ENCODE results near the gene CFAP119. TPM values are rescaled to one million over a fixed set of nuclear protein-coding genes. Genes with fewer than 3 reads are reported as not detected.

CFAP119 gene
- total RNA-seq (ENCODE audit: low replicate concordance) = 1.9 and 2.6 TPM in 2 replicates

DNA sequence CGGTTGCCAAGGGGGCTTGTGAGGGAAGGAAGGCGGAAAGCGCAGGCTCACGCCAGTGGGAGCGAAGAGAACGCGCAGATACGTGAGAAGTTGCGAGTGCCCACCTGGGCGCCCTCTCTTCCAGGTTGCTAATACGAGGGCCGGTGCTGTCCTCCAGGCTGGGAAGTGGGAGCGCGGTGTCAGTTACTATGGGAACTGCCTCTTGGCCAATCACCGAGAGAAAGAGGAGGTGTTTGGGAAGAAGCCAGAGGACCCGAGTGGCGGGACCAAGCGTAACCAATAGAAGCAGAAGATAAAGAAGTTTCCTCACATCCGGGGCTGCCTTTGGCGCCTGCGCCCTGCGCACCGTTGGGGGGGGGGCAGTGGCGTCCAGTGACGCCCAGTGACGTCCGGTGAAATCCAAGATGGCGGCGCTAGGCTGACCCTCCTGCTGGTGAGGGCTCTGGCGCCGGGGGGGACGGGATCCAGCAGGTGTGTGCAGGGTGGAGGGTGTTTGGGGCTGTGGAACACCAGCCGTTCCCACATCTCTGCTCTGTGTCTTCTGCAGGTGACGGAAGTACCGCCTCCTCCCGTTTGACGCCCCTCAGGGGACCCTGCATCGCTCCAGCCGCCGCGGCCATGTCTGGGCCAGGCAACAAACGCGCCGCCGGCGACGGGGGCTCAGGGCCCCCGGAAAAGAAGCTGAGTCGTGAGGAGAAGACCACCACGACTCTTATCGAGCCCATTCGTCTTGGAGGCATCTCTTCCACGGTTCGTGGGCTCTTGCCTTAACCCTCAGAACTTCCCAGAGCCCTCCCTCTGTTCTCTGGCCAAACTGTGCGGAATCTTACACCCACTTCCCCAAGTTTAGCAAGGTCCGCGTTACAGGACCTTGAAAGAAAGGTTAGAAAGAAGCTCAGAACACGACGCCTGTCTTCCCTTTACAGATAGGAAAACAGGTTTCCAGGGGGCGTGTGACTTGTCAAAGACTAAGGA, at the start of gene CFAP119, which contains the start of gene RNF40:
Gene CFAP119, minus strand, starts transcription at position 135 of the 975 bp plus-strand sequence. CDS start 314 bp downstream, outside the sequence.
Gene RNF40, plus strand, starts transcription at position 395 of the 975 bp plus-strand sequence. Its CDS starts 224 bp downstream, at position 619.

DNA sequence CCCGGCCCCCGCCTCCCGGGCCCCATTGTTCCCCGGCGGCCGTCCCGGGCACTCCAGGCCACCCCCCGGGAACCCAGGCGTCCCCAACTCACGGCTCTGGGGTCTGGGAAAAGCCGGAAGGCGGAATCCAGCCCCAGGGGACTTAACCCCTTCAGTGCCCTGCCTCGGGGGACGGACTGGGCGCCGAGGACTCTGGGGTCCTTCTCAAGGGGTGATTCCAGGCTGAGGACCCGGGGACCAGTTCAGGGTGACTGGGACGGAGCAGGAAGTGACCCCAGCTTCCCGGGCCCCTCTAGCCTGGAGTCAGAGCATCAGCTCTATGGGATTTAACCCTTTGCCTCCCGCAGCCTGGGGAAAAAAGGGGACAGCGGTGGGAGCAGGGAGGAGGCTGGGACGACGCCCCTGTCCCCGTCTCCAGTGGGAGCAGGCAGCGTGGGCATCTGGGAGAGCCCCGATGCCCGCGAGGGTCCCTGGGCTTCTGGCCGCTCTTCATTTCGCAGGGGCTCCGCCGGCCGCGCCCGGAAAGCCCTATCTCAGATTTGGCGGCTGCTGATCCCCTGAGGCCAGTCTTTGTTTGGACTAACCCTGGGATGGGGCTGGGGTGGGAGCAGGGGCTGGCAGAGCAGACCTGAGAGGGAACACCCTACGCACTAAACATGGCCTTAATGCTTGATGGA, 25.2 kb upstream of the CFAP119 start, which contains the start of gene ZNF629:
Gene ZNF629, minus strand, starts transcription at position 270 of the 677 bp plus-strand sequence. CDS start 2,723 bp downstream, outside the sequence.

DNA sequence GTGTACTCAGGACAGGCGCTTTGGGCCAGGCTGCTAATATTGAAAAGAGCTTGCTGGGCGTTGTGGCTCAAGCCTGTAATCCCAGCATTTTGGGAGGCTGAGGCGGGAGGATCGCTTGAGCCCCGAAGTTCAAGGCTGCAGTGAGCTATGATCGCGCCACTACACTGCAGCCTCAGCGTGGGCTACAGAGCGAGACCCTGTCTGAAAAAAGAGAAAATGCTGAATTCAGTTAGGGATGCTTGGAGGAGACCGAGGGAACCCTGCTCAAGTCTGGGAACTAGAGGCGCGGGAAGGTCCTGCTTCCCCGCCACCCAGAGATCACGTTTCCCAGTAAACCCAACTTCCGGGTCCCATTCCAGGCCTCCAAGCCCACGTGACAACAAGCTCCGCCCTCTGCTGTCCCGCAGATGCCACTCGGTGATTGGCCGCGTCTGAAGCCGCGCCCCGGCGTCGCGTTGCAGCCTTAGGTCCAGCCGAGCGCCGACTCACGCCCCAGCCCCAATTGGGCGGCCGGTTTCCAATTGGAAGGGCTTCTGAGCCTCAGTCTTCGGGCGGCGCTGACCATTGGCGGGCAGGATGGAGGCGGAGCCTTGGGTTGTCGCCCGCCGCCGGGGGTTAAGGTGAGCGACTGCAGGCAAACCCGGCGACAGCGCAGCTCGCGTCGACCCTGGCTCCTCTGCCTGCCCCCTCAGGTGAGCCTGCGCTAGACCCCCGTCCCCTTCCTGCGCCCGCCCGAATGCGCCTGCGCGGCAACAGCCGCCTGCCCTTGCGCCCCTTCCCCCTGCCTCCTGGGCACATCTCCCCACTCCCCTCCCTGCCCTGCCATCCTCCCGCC, 13.8 kb downstream of the CFAP119 start, which contains the start of gene PHKG2:
Gene PHKG2, plus strand, starts transcription at position 627 of the 835 bp plus-strand sequence. CDS start 396 bp downstream, outside the sequence.

Other genes starting within 250 kb of the CFAP119 start
- gene ZNF768, start 235.5 kb downstream of the CFAP119 start, total RNA-seq (ENCODE audit: low replicate concordance) = 10.3 and 12.0 TPM in 2 replicates
- 2.2 and 6.6 TPM in 2 replicates for gene ZNF747, start 227.2 kb downstream of the CFAP119 start, total RNA-seq (ENCODE audit: low replicate concordance)
- 0.70 and 3.5 TPM in 2 replicates for gene ZNF764, start 203.7 kb downstream of the CFAP119 start, total RNA-seq (ENCODE audit: low replicate concordance)
- gene ZNF688, start 190.3 kb downstream of the CFAP119 start, total RNA-seq (ENCODE audit: low replicate concordance) = 3.2 and 9.0 TPM in 2 replicates
- 6.3 and 6.8 TPM in 2 replicates for gene ZNF785, start 176.4 kb downstream of the CFAP119 start, total RNA-seq (ENCODE audit: low replicate concordance)
- 1.9 and 3.3 TPM in 2 replicates for gene ZNF689, start 151.7 kb downstream of the CFAP119 start, total RNA-seq (ENCODE audit: low replicate concordance)
- 3.1 and 4.9 TPM in 2 replicates for gene PRR14, start 111.1 kb downstream of the CFAP119 start, total RNA-seq (ENCODE audit: low replicate concordance)
- gene FBRS, start 103.6 kb downstream of the CFAP119 start, total RNA-seq (ENCODE audit: low replicate concordance) = 6.6 and 9.8 TPM in 2 replicates
- 12.3 and 15.9 TPM in 2 replicates for gene SRCAP, start 62.9 kb downstream of the CFAP119 start, total RNA-seq (ENCODE audit: low replicate concordance)
- gene PHKG2, start 13.6 kb downstream of the CFAP119 start, total RNA-seq (ENCODE audit: low replicate concordance) = 15.3 and 16.7 TPM in 2 replicates
- 47.7 and 54.2 TPM in 2 replicates for gene RNF40, start 260 bp upstream of the CFAP119 start, total RNA-seq (ENCODE audit: low replicate concordance)
- gene ZNF629, start 25.1 kb upstream of the CFAP119 start, total RNA-seq (ENCODE audit: low replicate concordance) = 3.3 and 6.8 TPM in 2 replicates
- gene BCL7C, start 132.0 kb upstream of the CFAP119 start, total RNA-seq (ENCODE audit: low replicate concordance) = 16.7 and 35.9 TPM in 2 replicates
- 0.23 and 0.98 TPM in 2 replicates for gene CTF1, start 134.6 kb upstream of the CFAP119 start, total RNA-seq (ENCODE audit: low replicate concordance)
- gene FBXL19, start 161.5 kb upstream of the CFAP119 start, total RNA-seq (ENCODE audit: low replicate concordance) = 8.2 and 13.9 TPM in 2 replicates
- 21.3 and 41.2 TPM in 2 replicates for gene ORAI3, start 187.0 kb upstream of the CFAP119 start, total RNA-seq (ENCODE audit: low replicate concordance)
- gene SETD1A, start 195.7 kb upstream of the CFAP119 start, total RNA-seq (ENCODE audit: low replicate concordance) = 1.6 and 2.2 TPM in 2 replicates
- gene HSD3B7, start 223.1 kb upstream of the CFAP119 start, total RNA-seq (ENCODE audit: low replicate concordance) = 11.7 and 71.5 TPM in 2 replicates
- 0.53 and 2.7 TPM in 2 replicates for gene STX1B, start 248.6 kb upstream of the CFAP119 start, total RNA-seq (ENCODE audit: low replicate concordance)